B cell (primary cell): ENCODE data around the gene PRKCH. TPM values are rescaled to one million over a fixed set of nuclear protein-coding genes. Genes with fewer than 3 reads are reported as not detected.

ENCODE experiments used
- ATAC-seq: fragments of 200-7000 bp; cut with Tn5 transposase; one replicate; pipeline ENCODE4 v1.10.0; 2021; ENCODE audit warnings: low read depth, mild to moderate bottlenecking, moderate number of reproducible peaks, moderate library complexity
- CTCF ChIA-PET: fragments of 350-600 bp; sonication (Branson Sonifier 250); formaldehyde crosslinking; loops from one replicate; lab custom pipeline; 2021; ENCODE audit warnings: antibody characterized with exemption, inconsistent platforms; lab: Charles Lee
- POLR2A ChIA-PET: fragments of 350-600 bp; sonication (Branson Sonifier 250); formaldehyde crosslinking; loops from one replicate; lab custom pipeline; 2021; ENCODE audit warnings: antibody characterized with exemption; lab: Charles Lee
- DNase-seq: peaks from one replicate; pipeline ENCODE4 v3.0.0; 2013
- H2AFZ ChIP-seq: 2 replicates; pipeline ENCODE4 v1.6.1; 2012; ENCODE audit warnings: mild to moderate bottlenecking, low read depth, low read length; ENCODE audit not compliant: insufficient read depth, poor library complexity, severe bottlenecking
- H3K27ac ChIP-seq, 2 donors: 1 replicate in 1 of 2; 2 replicates in 1 of 2; pipeline ENCODE4 v1.5.1; 2012 to 2013; ENCODE audit warnings: low read length in 2 of 2, mild to moderate bottlenecking in 2 of 2, moderate library complexity in 1 of 2
- H3K27me3 ChIP-seq, 4 experiments: fragments of 200-600 bp in 1 of 4; sonication (generic) in 1 of 4; replicated peaks in 1 of 4; 1 replicate in 2 of 4; 2 replicates in 2 of 4; pipeline versions ENCODE4 v1.6.1 to v1.7.0; 2013 to 2016; ENCODE audit warnings: low read length in 3 of 4, mild to moderate bottlenecking in 2 of 4, mixed read lengths in 1 of 4, moderate library complexity in 1 of 4; ENCODE audit not compliant: insufficient read depth in 4 of 4, control insufficient read depth in 3 of 4; ENCODE audit errors: control extremely low read depth in 1 of 4
- H3K36me3 ChIP-seq, 2 experiments: replicated peaks in 1 of 2; 1 replicate in 1 of 2; 2 replicates in 1 of 2; pipeline versions ENCODE4 v1.6.1 to v1.7.1; 2013; ENCODE audit warnings: low read length in 1 of 2; ENCODE audit not compliant: insufficient read depth in 2 of 2, control insufficient read depth in 1 of 2; ENCODE audit errors: control extremely low read depth in 1 of 2, extremely low read depth in 1 of 2
- H3K4me1 ChIP-seq, 2 donors: fragments of 200-600 bp in 1 of 2; sonication (generic) in 1 of 2; 1 replicate in 1 of 2; 2 replicates in 1 of 2; pipeline versions ENCODE4 v1.5.1 to v1.6.1; 2013 to 2017; ENCODE audit warnings: low read length in 2 of 2; ENCODE audit not compliant: control insufficient read depth in 2 of 2, insufficient read depth in 2 of 2
- H3K4me2 ChIP-seq: replicated peaks from 2 replicates; pipeline ENCODE3; 2012; ENCODE audit warnings: mild to moderate bottlenecking, low read depth, low read length; ENCODE audit not compliant: poor library complexity, severe bottlenecking
- H3K4me3 ChIP-seq, 5 experiments: fragments of 200-600 bp in 1 of 5; sonication (generic) in 1 of 5; 1 replicate in 3 of 5; 2 replicates in 2 of 5; pipeline versions ENCODE4 v1.5.1 to v1.7.0; 2011 to 2016; ENCODE audit warnings: low read length in 4 of 5, mild to moderate bottlenecking in 4 of 5, low read depth in 2 of 5, control low read depth in 1 of 5, moderate library complexity in 1 of 5; ENCODE audit not compliant: insufficient read depth in 1 of 5; ENCODE audit errors: control extremely low read depth in 1 of 5, extremely low read depth in 1 of 5
- H3K79me2 ChIP-seq: fragments of 200-600 bp; sonication (generic); one replicate; pipeline ENCODE4 v1.6.0; 2016; ENCODE audit warnings: low read length; ENCODE audit not compliant: control insufficient read depth, insufficient read depth
- H3K9ac ChIP-seq: fragments of 200-600 bp; sonication (generic); 2 replicates; pipeline ENCODE4 v1.6.1; 2017; ENCODE audit warnings: mild to moderate bottlenecking, low read length, moderate library complexity
- H3K9me3 ChIP-seq, 3 donors: one replicate each; pipeline versions ENCODE4 v1.6.1 to v1.7.1; 2013; ENCODE audit warnings: low read length in 2 of 3; ENCODE audit not compliant: control insufficient read depth in 2 of 3, insufficient read depth in 1 of 3; ENCODE audit errors: control extremely low read depth in 1 of 3
- H4K20me1 ChIP-seq: 2 replicates; pipeline ENCODE4 v1.6.0; 2012; ENCODE audit warnings: mild to moderate bottlenecking, low read length; ENCODE audit not compliant: insufficient read depth, control insufficient read depth, poor library complexity, severe bottlenecking
- H3K27ac Mint-ChIP-seq: one replicate; pipeline ENCODE4 v1.8.0; 2021; ENCODE audit warnings: mixed read lengths
- H3K27me3 Mint-ChIP-seq: one replicate; pipeline ENCODE4 v1.8.0; 2021; ENCODE audit warnings: mixed read lengths
- H3K4me1 Mint-ChIP-seq: one replicate; pipeline ENCODE4 v1.8.0; 2021; ENCODE audit warnings: mixed read lengths
- H3K4me3 Mint-ChIP-seq: one replicate; pipeline ENCODE4 v1.8.0; 2021; ENCODE audit warnings: mixed read lengths
- H3K9me3 Mint-ChIP-seq: one replicate; pipeline ENCODE4 v1.8.0; 2022; ENCODE audit warnings: mixed read lengths; ENCODE audit not compliant: insufficient read depth
- CTCF ChIP-seq: fragments of 200-600 bp; IDR thresholded peaks from one replicate; pipeline ENCODE4 v1.8.0; 2022; ENCODE audit warnings: antibody characterized with exemption, mild to moderate bottlenecking
- EZH2 ChIP-seq: IDR thresholded peaks from 2 replicates; pipeline ENCODE4 v1.6.1; 2012; ENCODE audit warnings: borderline replicate concordance, low read depth, mild to moderate bottlenecking, moderate library complexity, low read length; ENCODE audit not compliant: insufficient read depth, poor library complexity, severe bottlenecking
- WGBS: methylation state at CpG from one replicate; pipeline ENCODE4 v1.1.5; 2013; ENCODE audit warnings: missing lambda C conversion rate; ENCODE audit not compliant: insufficient coverage; 5-methylcytosine and 5-hydroxymethylcytosine counted together
- intact Hi-C: fragments of 100-400 bp; cut with micrococcal nuclease; formaldehyde crosslinking; loops from one replicate; pipeline ENCODE4 v1.10.0; 2022
- polyA plus RNA-seq: library from polyadenylated mRNA; depleted of rRNA; stranded (reverse); fragments of >200 nt; gene quantifications from 2 replicates; pipeline ENCODE4 v1.2.3, GENCODE V29; 2012
- total RNA-seq, 2 donors: library from RNA; stranded (reverse); fragments of 120-200 nt in 1 of 2; gene quantifications; 1 replicate in 1 of 2; 2 replicates in 1 of 2; pipeline versions ENCODE4 v1.2.3 to v1.2.4, GENCODE V29; 2013 to 2022

The PRKCH gene
- total and polyA plus RNA-seq, 2 donors (not counting 1 experiment from before 2014, with no cell fraction given): 2.0 to 5.0 TPM

GRCh38 chr14:61547186-61548069, 226.0 kb downstream of the PRKCH start:
- Mint-ChIP-seq H3K27ac (peak overlapping the region; percentile 60), H3K27me3 (no peaks in the 10 kb centered on the region), H3K4me3 (no peak overlapping the region), H3K9me3 (no peaks in the 10 kb centered on the region), H3K4me1 (peaks cover 21% of the 10 kb centered on the region)
- H4K20me1 ChIP-seq: no peaks in the 10 kb centered on the region
- H3K9me3 ChIP-seq: no peaks in the 10 kb centered on the region
- H3K27me3 ChIP-seq: no peaks in the 10 kb centered on the region
- no peak overlapping the region for H3K4me2 ChIP-seq
- no peaks in the 10 kb centered on the region for H3K36me3 ChIP-seq
- H3K4me1 ChIP-seq: peaks cover 2 to 7% of the 10 kb centered on the region in 2 donors
- no peak overlapping the region for H3K4me3 ChIP-seq
- POLR2A ChIA-PET: no interaction called here
- H3K9ac ChIP-seq: no peak overlapping the region
- H3K27ac ChIP-seq: no peak overlapping the region
- no peaks in the 10 kb centered on the region for H3K79me2 ChIP-seq
- no peak overlapping the region for H2AFZ ChIP-seq
- TF ChIP-seq CTCF (no peak), EZH2 (no peak)
- intact Hi-C loops: no loop called here
- ATAC-seq (no peak), DNase-seq (no peak)
- WGBS: over 99% methylated on average over 11 of the region's 14 CpGs
- CTCF ChIA-PET: interaction anchor here (0.9 to 1.4 kb wide), 3 partner anchors 10 to 71 kb away, joined by 3 read pairs; no protein-coding TSS in a partner anchor

- Mint-ChIP-seq H3K9me3 (no peaks in the 10 kb centered on the region), H3K4me3 (no peak overlapping the region), H3K4me1 (peaks cover 40% of the 10 kb centered on the region), H3K27ac (peak overlapping the region; percentile 10), H3K27me3 (no peaks in the 10 kb centered on the region)
- intact Hi-C loops: no loop called here
- H3K4me3 ChIP-seq: no peak overlapping the region
- H3K4me2 ChIP-seq: no peak overlapping the region
- no peaks in the 10 kb centered on the region for H3K79me2 ChIP-seq
- H3K27me3 ChIP-seq: no peaks in the 10 kb centered on the region
- H3K9ac ChIP-seq: no peak overlapping the region
- WGBS: 60% methylated on average over 1 of the region's 2 CpGs
- no peak for TF ChIP-seq EZH2
- H3K9me3 ChIP-seq: no peaks in the 10 kb centered on the region
- no peak overlapping the region for H2AFZ ChIP-seq
- ChIA-PET POLR2A (no interaction called here), CTCF (no interaction called here)
- no peaks in the 10 kb centered on the region for H3K36me3 ChIP-seq
- no peaks in the 10 kb centered on the region for H4K20me1 ChIP-seq
- peaks cover 22 to 27% of the 10 kb centered on the region in 2 donors for H3K4me1 ChIP-seq
- no peak overlapping the region for H3K27ac ChIP-seq
- ATAC-seq (no peak), DNase-seq (no peak)
Observed at GRCh38 chr14:61549425-61549824, 228.0 kb downstream of the PRKCH start.
